H1 (cell line): Measurements from ENCODE around the gene PCYT2. TPM values are rescaled to one million over a fixed set of nuclear protein-coding genes. Genes with fewer than 3 reads are reported as not detected.

Experiments used
- CTCF ChIA-PET: fragments of 300-600 bp; sonication (Branson Sonifier 250); formaldehyde crosslinking; loops from one replicate; lab custom pipeline; 2021; ENCODE audit not compliant: partially characterized antibody; lab: Charles Lee
- POLR2A ChIA-PET: fragments of 300-600 bp; sonication (Branson Sonifier 250); formaldehyde crosslinking; loops from one replicate; lab custom pipeline; 2021; ENCODE audit warnings: inconsistent platforms; ENCODE audit not compliant: partially characterized antibody; lab: Charles Lee
- DNase-seq, 2 experiments: peaks; one replicate each; pipeline versions ENCODE4 v3.0.0 to v3.0.0-alpha.2; 2010 to 2022; ENCODE audit warnings: low spot score in 2 of 2, low read depth in 1 of 2, mixed read lengths in 1 of 2
- FAIRE-seq: peaks from 2 replicates; lab custom pipeline; 2011; peaks lifted over from hg19 to GRCh38; lab: Jason Lieb, UNC
- H2AFZ ChIP-seq: 2 replicates; pipeline ENCODE4 v1.8.1; 2012; ENCODE audit warnings: low read length, inconsistent platforms
- H2AK5ac ChIP-seq: 2 replicates; pipeline ENCODE4 v1.6.1; 2013; ENCODE audit warnings: low read depth, low read length
- H2BK120ac ChIP-seq: replicated peaks from 2 replicates; pipeline ENCODE3; 2013; ENCODE audit warnings: low read depth, low read length, inconsistent platforms
- H2BK12ac ChIP-seq: 2 replicates; pipeline ENCODE4 v1.6.1; 2013; ENCODE audit warnings: low read depth, low read length
- H2BK15ac ChIP-seq: 2 replicates; pipeline ENCODE4 v1.6.1; 2013; ENCODE audit warnings: low read length
- H2BK20ac ChIP-seq: 2 replicates; pipeline ENCODE4 v1.6.1; 2013; ENCODE audit warnings: low read length
- H2BK5ac ChIP-seq: 2 replicates; pipeline ENCODE4 v1.6.1; 2013; ENCODE audit warnings: low read depth, low read length
- H3K14ac ChIP-seq: 2 replicates; pipeline ENCODE4 v1.6.1; 2013; ENCODE audit warnings: inconsistent platforms; ENCODE audit not compliant: insufficient read length
- H3K18ac ChIP-seq: 2 replicates; pipeline ENCODE4 v1.6.1; 2013; ENCODE audit warnings: low read length; ENCODE audit errors: extremely low read depth
- H3K23ac ChIP-seq: 2 replicates; pipeline ENCODE4 v1.6.1; 2013; ENCODE audit warnings: inconsistent platforms; ENCODE audit not compliant: insufficient read length
- H3K23me2 ChIP-seq: 2 replicates; pipeline ENCODE4 v1.6.1; 2013; ENCODE audit warnings: low read depth, low read length
- H3K27ac ChIP-seq: 2 replicates; pipeline ENCODE4 v1.6.1; 2011; ENCODE audit warnings: low read depth, low read length, inconsistent platforms
- H3K27me3 ChIP-seq, 4 experiments: replicated peaks in 1 of 4; 1 replicate in 1 of 4; 2 replicates in 3 of 4; pipeline versions ENCODE4 v1.6.1 to v1.8.1; 2011 to 2013; ENCODE audit warnings: low read length in 3 of 4, mild to moderate bottlenecking in 3 of 4, inconsistent platforms in 2 of 4, mixed read lengths in 2 of 4, moderate library complexity in 1 of 4; ENCODE audit not compliant: control insufficient read depth in 3 of 4, insufficient read depth in 3 of 4; ENCODE audit errors: extremely low read depth in 1 of 4
- H3K36me3 ChIP-seq, 4 experiments: 2 replicates each; pipeline versions ENCODE4 v1.6.1 to v1.8.1; 2011 to 2013; ENCODE audit warnings: mild to moderate bottlenecking in 4 of 4, low read length in 3 of 4, moderate library complexity in 2 of 4, control low read depth in 1 of 4, inconsistent platforms in 1 of 4; ENCODE audit not compliant: insufficient read depth in 4 of 4, control insufficient read depth in 2 of 4
- H3K4ac ChIP-seq: replicated peaks from 2 replicates; pipeline ENCODE3; 2013; ENCODE audit warnings: low read length, low read depth, mixed read lengths, inconsistent platforms; ENCODE audit not compliant: insufficient read length
- H3K4me1 ChIP-seq, 4 experiments: replicated peaks in 1 of 4; 1 replicate in 1 of 4; 2 replicates in 3 of 4; pipeline versions ENCODE4 v1.6.1 to v1.8.1; 2011 to 2013; ENCODE audit warnings: low read length in 3 of 4, inconsistent platforms in 2 of 4, mixed read lengths in 1 of 4; ENCODE audit not compliant: insufficient read depth in 4 of 4, control insufficient read depth in 3 of 4
- H3K4me2 ChIP-seq, 2 experiments: 2 replicates each; pipeline versions ENCODE4 v1.6.1 to v1.8.1; 2011 to 2013; ENCODE audit warnings: low read depth in 2 of 2, low read length in 2 of 2, control low read depth in 1 of 2, inconsistent platforms in 1 of 2, mild to moderate bottlenecking in 1 of 2; ENCODE audit not compliant: insufficient read depth in 1 of 2
- H3K4me3 ChIP-seq, 4 experiments: fragments of 200-600, 300-600 bp in 1 of 4; sonication (generic), shearing (Covaris generic), sonication (Bioruptor Twin) in 1 of 4; 2 replicates each; pipeline versions ENCODE4 v1.5.1 to v1.8.1; 2011 to 2016; ENCODE audit warnings: low read length in 4 of 4, low read depth in 3 of 4, control low read depth in 2 of 4, inconsistent platforms in 2 of 4, mild to moderate bottlenecking in 2 of 4, mixed read lengths in 1 of 4, moderate library complexity in 1 of 4; ENCODE audit not compliant: insufficient read depth in 2 of 4; ENCODE audit errors: extremely low read depth in 1 of 4
- H3K56ac ChIP-seq: replicated peaks from 2 replicates; pipeline ENCODE3; 2013; ENCODE audit warnings: low read depth, mild to moderate bottlenecking, mixed read lengths, low read length, inconsistent platforms; ENCODE audit not compliant: insufficient read length
- H3K79me1 ChIP-seq: 2 replicates; pipeline ENCODE4 v1.6.1; 2013; ENCODE audit warnings: low read depth, low read length, control low read depth
- H3K79me2 ChIP-seq, 2 experiments: 2 replicates each; pipeline versions ENCODE4 v1.6.1 to v1.8.1; 2012 to 2013; ENCODE audit warnings: low read length in 2 of 2, mild to moderate bottlenecking in 2 of 2, inconsistent platforms in 1 of 2; ENCODE audit not compliant: insufficient read depth in 2 of 2, control insufficient read depth in 1 of 2
- H3K9ac ChIP-seq, 4 experiments: replicated peaks in 1 of 4; 1 replicate in 1 of 4; 2 replicates in 3 of 4; pipeline versions ENCODE4 v1.6.1 to v1.8.1; 2011 to 2013; ENCODE audit warnings: low read depth in 3 of 4, low read length in 3 of 4, control low read depth in 2 of 4, mild to moderate bottlenecking in 2 of 4, moderate library complexity in 2 of 4, inconsistent platforms in 1 of 4; ENCODE audit errors: extremely low read depth in 1 of 4
- H3K9me3 ChIP-seq, 2 experiments: 2 replicates each; pipeline versions ENCODE4 v1.6.1 to v1.8.1; 2012 to 2013; ENCODE audit warnings: mild to moderate bottlenecking in 2 of 2, moderate library complexity in 2 of 2, control low read depth in 1 of 2, inconsistent platforms in 1 of 2, low read depth in 1 of 2, low read length in 1 of 2, mixed read lengths in 1 of 2; ENCODE audit not compliant: insufficient read depth in 2 of 2
- H4K20me1 ChIP-seq, 2 experiments: replicated peaks in 1 of 2; 2 replicates each; pipeline versions ENCODE3 to v1.8.1; 2011 to 2013; ENCODE audit warnings: inconsistent platforms in 2 of 2, low read length in 2 of 2, mild to moderate bottlenecking in 1 of 2; ENCODE audit not compliant: insufficient read depth in 2 of 2, control insufficient read depth in 1 of 2
- H4K5ac ChIP-seq: 2 replicates; pipeline ENCODE4 v1.6.1; 2013; ENCODE audit warnings: low read length, low read depth, mixed read lengths, inconsistent platforms; ENCODE audit not compliant: insufficient read length
- H4K8ac ChIP-seq: 2 replicates; pipeline ENCODE4 v1.8.0; 2013; ENCODE audit warnings: mild to moderate bottlenecking, moderate library complexity, low read length, inconsistent platforms; ENCODE audit not compliant: insufficient read depth; ENCODE audit errors: extremely low read depth
- H4K91ac ChIP-seq: replicated peaks from 2 replicates; pipeline ENCODE3; 2013; ENCODE audit warnings: low read length, mixed read lengths, inconsistent platforms; ENCODE audit not compliant: insufficient read length
- BACH1 ChIP-seq: IDR thresholded peaks from 2 replicates; pipeline ENCODE4 v1.6.1; 2012; ENCODE audit warnings: low read length, improper control_type of control experiment
- EP300 ChIP-seq, 2 experiments: IDR thresholded peaks; 1 replicate in 1 of 2; 2 replicates in 1 of 2; pipeline ENCODE4 v1.6.1; 2011 to 2012; ENCODE audit warnings: low read depth in 2 of 2, low read length in 2 of 2, mild to moderate bottlenecking in 2 of 2, borderline replicate concordance in 1 of 2, inconsistent platforms in 1 of 2, moderate library complexity in 1 of 2
- EZH2 ChIP-seq: fragments of 200-600 bp; sonication (generic); IDR thresholded peaks from 2 replicates; pipeline ENCODE4 v1.7.1; 2012; ENCODE audit warnings: low read depth, mild to moderate bottlenecking, moderate library complexity, low read length, inconsistent platforms; ENCODE audit not compliant: severe bottlenecking
- JUN ChIP-seq: IDR thresholded peaks from 2 replicates; pipeline ENCODE4 v1.6.1; 2011; ENCODE audit warnings: low read depth, mild to moderate bottlenecking, improper control_type of control experiment, low read length
- PHF8 ChIP-seq: fragments of 200-600 bp; sonication (generic); conservative IDR thresholded peaks from 2 replicates; pipeline ENCODE4 v1.7.1; 2012; ENCODE audit warnings: low read depth, mild to moderate bottlenecking, inconsistent platforms, low read length, moderate library complexity
- POLR2A ChIP-seq, 2 experiments: IDR thresholded peaks; 1 replicate in 1 of 2; 2 replicates in 1 of 2; pipeline ENCODE4 v1.6.1; 2011; ENCODE audit warnings: low read depth in 2 of 2, low read length in 2 of 2, mild to moderate bottlenecking in 2 of 2; ENCODE audit errors: control extremely low read depth in 1 of 2
- RNF2 ChIP-seq: fragments of 200-900, 300-1000 bp; sonication (generic); IDR thresholded peaks from 2 replicates; pipeline ENCODE4 v1.7.1; 2016; ENCODE audit warnings: borderline replicate concordance, low read depth, mild to moderate bottlenecking, antibody characterized with exemption, low read length; ENCODE audit not compliant: poor library complexity, severe bottlenecking; ENCODE audit errors: missing control alignments
- SP1 ChIP-seq: IDR thresholded peaks from 2 replicates; pipeline ENCODE4 v1.6.1; 2011; ENCODE audit warnings: low read depth, low read length
- SP4 ChIP-seq: IDR thresholded peaks from 2 replicates; pipeline ENCODE4 v1.6.1; 2012; ENCODE audit warnings: low read length, inconsistent platforms
- TAF1 ChIP-seq: IDR thresholded peaks from 2 replicates; pipeline ENCODE4 v1.6.1; 2011; ENCODE audit warnings: mild to moderate bottlenecking, low read depth, low read length
- YY1 ChIP-seq: IDR thresholded peaks from 2 replicates; pipeline ENCODE4 v1.6.1; 2011; ENCODE audit warnings: low read depth, mild to moderate bottlenecking, low read length
- WGBS, 2 experiments: shearing (Covaris generic) in 1 of 2; methylation state at CpG; one replicate each; pipeline versions ENCODE4 v1.1.6 to v1.1.7; 2013 to 2015; ENCODE audit warnings: low lambda C conversion rate in 2 of 2, mixed read lengths in 2 of 2, inconsistent platforms in 1 of 2, low coverage in 1 of 2, missing lambda C conversion rate in 1 of 2; ENCODE audit not compliant: insufficient replicate concordance in 2 of 2, insufficient coverage in 1 of 2, insufficient read length in 1 of 2; ENCODE audit errors: extremely low coverage in 1 of 2, missing lambda C conversion rate in 1 of 2; 5-methylcytosine and 5-hydroxymethylcytosine counted together
- polyA plus RNA-seq, 7 experiments: library from polyadenylated mRNA; depleted of rRNA in 3 of 7; stranded (reverse) in 5 of 7; unstranded in 2 of 7; fragments of >200 nt in 5 of 7; fragments of 200-250 nt in 2 of 7; gene quantifications; 1 replicate in 5 of 7; 2 replicates in 1 of 7; 4 replicates in 1 of 7; pipeline versions ENCODE4 v1.2.1 to v1.2.3, GENCODE V29; 2011 to 2013; ENCODE audit warnings: missing spikeins in 2 of 7, mixed read lengths in 2 of 7
- total RNA-seq: library from RNA; stranded (reverse); fragmentation: NEBNext Ultra II Directional; extraction: Animal tissue kit (Norgen Biotek cat#: 25700); gene quantifications from 2 replicates; pipeline ENCODE4 v1.2.1, GENCODE V29; 2021

The PCYT2 gene
- total and polyA plus RNA-seq, 2 of the 8 experiments (the other 6 are each of a cell fraction or from before 2014, with no cell fraction given) = 29.9 to 31.3 TPM

DNA sequence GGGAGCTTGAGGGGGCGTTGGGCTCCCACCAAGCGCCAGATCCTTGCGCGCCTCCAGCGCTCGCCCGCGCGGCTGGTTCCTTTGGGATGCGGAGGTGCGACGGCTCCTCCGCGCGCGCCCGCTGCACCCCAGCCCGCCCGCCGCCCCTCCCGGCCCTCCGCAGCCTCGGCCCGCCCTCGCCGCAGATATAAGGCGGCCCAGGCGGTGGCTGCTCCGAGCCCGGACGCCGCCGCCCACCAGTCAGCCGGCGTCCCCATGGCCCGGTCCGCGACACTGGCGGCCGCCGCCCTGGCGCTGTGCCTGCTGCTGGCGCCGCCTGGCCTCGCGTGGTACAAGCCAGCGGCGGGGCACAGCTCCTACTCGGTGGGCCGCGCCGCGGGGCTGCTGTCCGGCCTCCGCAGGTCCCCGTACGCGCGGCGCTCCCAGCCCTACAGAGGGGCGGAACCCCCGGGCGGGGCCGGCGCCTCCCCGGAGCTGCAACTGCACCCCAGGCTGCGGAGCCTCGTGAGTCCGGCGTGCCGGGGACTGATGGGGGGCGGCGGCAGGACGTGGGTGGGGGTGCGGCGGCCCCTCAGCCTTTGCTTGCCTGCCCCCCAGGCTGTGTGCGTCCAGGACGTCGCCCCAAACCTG lies 9.1 kb downstream of the PCYT2 start, which contains the start of gene NPB:
Gene NPB (plus strand): TSS at position 216 of the 630 bp plus-strand sequence. CDS start 40 bp downstream, at position 256.
- no peak within 1 kb of the TSS; the same call in none of the 2 replicates for H3K18ac ChIP-seq
- DNase-seq (peak in 1 of 2 experiments; percentile 75), FAIRE-seq (no peak)
- H2BK12ac ChIP-seq = no peak within 1 kb of the TSS
- H3K56ac ChIP-seq = no peak within 1 kb of the TSS
- H4K20me1 ChIP-seq = peaks cover 5 to 9% of the 10 kb centered on the region in 2 experiments
- no peak within 1 kb of the TSS for H3K14ac ChIP-seq
- peak within 1 kb of the TSS; percentile 2 for H4K5ac ChIP-seq
- WGBS, 2 experiments = 17% methylated on average over 3 of the region's 79 CpGs; no CpG with 5 or more reads in 1 of the 2 experiments
- no peak within 1 kb of the TSS for H3K9ac ChIP-seq
- H2BK20ac ChIP-seq = no peak within 1 kb of the TSS
- peak within 1 kb of the TSS; percentile 64 for H4K8ac ChIP-seq
- H2BK120ac ChIP-seq = no peak within 1 kb of the TSS
- no peaks in the 10 kb centered on the region; the same call in 1 of the 2 replicates for H3K79me1 ChIP-seq
- POLR2A ChIA-PET = interaction anchor here (1.1 to 4.0 kb wide), 11 partner anchors 8 to 33 kb away, joined by 3 to 29 read pairs (median 6); partner anchors contain the start of genes ALYREF, ANAPC11, MAFG and PCYT2
- H2AK5ac ChIP-seq = no peak within 1 kb of the TSS
- peaks cover 2 to 17% (median 9%) of the 10 kb centered on the region in 4 experiments; a peak in 6 of 8 replicates for H3K36me3 ChIP-seq
- CTCF ChIA-PET = interaction anchor here (2.7 kb wide), 1 partner anchor 32 kb away, joined by 10 read pairs; no protein-coding TSS in a partner anchor
- H2BK5ac ChIP-seq = no peak within 1 kb of the TSS
- H3K4ac ChIP-seq = peak within 1 kb of the TSS; percentile 78
- no peaks in the 10 kb centered on the region for H3K79me2 ChIP-seq
- H2AFZ ChIP-seq = no peak within 1 kb of the TSS
- peaks cover 0 to 22% (median 14%) of the 10 kb centered on the region in 4 experiments; a peak in 5 of 7 replicates for H3K27me3 ChIP-seq
- no peaks in the 10 kb centered on the region for H3K9me3 ChIP-seq
- H3K4me3 ChIP-seq = peak within 1 kb of the TSS; percentile 19 to 61 (median 44)
- H4K91ac ChIP-seq = peak within 1 kb of the TSS; percentile 17
- H3K23me2 ChIP-seq = peaks cover 6% of the 10 kb centered on the region; the same call in 1 of the 2 replicates
- H2BK15ac ChIP-seq = peak within 1 kb of the TSS; percentile 18; the same call in 1 of the 2 replicates
- peak within 1 kb of the TSS; percentile 63 to 86 for H3K4me2 ChIP-seq
- no peak within 1 kb of the TSS for H3K27ac ChIP-seq
- H3K4me1 ChIP-seq = peaks cover 0 to 8% (median 2%) of the 10 kb centered on the region in 4 experiments; a peak in 3 of 7 replicates
- no peak within 1 kb of the TSS for H3K23ac ChIP-seq
- TF ChIP-seq SP4 (no peak), JUN (no peak), PHF8 (0 out of 2 replicates have a peak, but pooled peaks have one; percentile 9), BACH1 (no peak), SP1 (no peak), YY1 (no peak), RNF2 (no peak), EP300 (IDR thresholded peaks at IDR 0.05; ENCODE audit: borderline replicate concordance in 1 of 2, low read depth in 2 of 2, low read length in 2 of 2) (no peak), POLR2A (IDR thresholded peaks at IDR 0.05; ENCODE audit: control extremely low read depth in 1 of 2, low read depth in 2 of 2, low read length in 2 of 2) (0 out of 3 replicates have a peak, but pooled peaks of 1 of the 2 experiments have one; percentile 26), TAF1 (no peak), EZH2 (peak; percentile 27)
